ENCODE data around the gene UQCC2. TPM values are rescaled to one million over a fixed set of nuclear protein-coding genes. Genes with fewer than 3 reads are reported as not detected.

The UQCC2 gene
- total RNA-seq, 6 experiments from 2014 or later: 109 to 167 (median 140) TPM

DNA sequence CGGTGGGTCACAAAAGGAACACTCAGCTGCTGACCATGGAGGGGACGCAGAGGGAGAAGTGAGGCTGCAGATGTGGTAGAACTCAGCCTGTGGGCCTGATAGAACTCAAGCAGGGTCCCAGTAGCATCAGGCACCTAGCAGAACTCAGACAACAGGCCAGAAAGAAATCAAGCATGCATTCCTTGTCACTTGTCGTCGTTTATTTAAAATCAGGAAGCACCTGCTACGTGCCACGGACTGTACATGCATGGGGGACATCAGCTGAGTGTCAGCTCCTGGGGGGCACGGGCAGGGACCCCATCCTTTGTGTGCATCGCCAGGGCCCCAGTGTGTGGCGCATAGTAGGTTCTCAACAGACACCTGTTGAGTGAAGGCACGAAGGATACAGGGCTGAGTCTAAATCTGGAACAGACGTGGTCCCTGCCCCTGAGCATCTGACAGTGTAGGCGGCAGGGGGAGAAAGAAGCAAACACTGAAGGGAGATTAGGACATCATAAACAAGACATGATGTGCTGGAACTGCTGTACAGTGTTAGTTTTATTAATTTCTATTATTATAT, 32.5 kb downstream of the UQCC2 start:
- TF ChIP-seq, protein P1, sequence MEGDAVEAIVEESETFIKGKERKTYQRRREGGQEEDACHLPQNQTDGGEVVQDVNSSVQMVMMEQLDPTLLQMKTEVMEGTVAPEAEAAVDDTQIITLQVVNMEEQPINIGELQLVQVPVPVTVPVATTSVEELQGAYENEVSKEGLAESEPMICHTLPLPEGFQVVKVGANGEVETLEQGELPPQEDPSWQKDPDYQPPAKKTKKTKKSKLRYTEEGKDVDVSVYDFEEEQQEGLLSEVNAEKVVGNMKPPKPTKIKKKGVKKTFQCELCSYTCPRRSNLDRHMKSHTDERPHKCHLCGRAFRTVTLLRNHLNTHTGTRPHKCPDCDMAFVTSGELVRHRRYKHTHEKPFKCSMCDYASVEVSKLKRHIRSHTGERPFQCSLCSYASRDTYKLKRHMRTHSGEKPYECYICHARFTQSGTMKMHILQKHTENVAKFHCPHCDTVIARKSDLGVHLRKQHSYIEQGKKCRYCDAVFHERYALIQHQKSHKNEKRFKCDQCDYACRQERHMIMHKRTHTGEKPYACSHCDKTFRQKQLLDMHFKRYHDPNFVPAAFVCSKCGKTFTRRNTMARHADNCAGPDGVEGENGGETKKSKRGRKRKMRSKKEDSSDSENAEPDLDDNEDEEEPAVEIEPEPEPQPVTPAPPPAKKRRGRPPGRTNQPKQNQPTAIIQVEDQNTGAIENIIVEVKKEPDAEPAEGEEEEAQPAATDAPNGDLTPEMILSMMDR (IDR thresholded peaks at IDR 0.05): no peak
- peaks cover 41% of the 10 kb centered on the region for H3K4me1 Mint-ChIP-seq (ENCODE audit: low read depth)
- no peak overlapping the region for H3K27ac Mint-ChIP-seq
- H3K27me3 Mint-ChIP-seq (ENCODE audit: insufficient read depth): peaks cover 2% of the 10 kb centered on the region
- H3K4me3 Mint-ChIP-seq: no peak overlapping the region
- no peak for DNase-seq
- H3K36me3 Mint-ChIP-seq (ENCODE audit: low read depth): peaks cover 16% of the 10 kb centered on the region
- H3K9me3 Mint-ChIP-seq: no peaks in the 10 kb centered on the region

DNA sequence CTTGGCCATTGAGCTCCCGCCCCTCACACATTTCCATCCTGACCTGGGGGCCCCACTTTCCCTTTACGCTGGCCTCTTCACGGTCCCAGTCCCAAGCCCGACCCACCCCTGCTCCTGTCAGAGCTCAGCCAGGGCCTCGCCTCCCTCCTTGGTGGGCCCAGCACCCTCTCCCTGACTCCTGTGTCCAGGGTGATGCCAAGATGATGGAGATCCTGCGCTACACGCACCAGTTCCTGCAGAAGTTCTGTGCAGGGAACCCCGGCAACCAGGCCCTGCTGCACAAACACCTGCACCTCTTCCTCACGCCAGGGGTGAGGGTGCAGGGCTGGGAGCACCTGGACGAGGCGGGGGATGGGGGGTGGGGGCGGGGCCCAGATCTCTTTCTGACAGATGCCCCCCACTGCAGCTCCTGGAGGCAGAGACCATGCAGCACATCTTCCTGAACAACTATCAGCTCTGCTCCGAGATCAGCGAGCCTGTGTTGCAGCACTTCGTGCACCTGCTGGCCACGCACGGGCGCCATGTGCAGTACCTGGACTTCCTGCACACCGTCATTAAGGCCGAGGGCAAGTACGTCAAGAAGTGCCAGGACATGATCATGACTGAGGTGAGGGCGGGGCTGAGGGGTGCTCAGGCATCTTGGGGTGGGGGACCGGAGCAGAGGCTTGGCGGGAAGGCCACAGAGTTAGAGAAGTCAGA, 33.1 kb downstream of the UQCC2 start:
- Mint-ChIP-seq H3K27me3 (ENCODE audit: insufficient read depth) (peaks cover 2% of the 10 kb centered on the region), H3K4me1 (ENCODE audit: low read depth) (peaks cover 45% of the 10 kb centered on the region), H3K36me3 (ENCODE audit: low read depth) (peaks cover 16% of the 10 kb centered on the region), H3K9me3 (no peaks in the 10 kb centered on the region), H3K27ac (peak overlapping the region; percentile 74; the same call in 1 of the 2 replicates), H3K4me3 (no peak overlapping the region)
- DNase-seq: no peak
- TF ChIP-seq, protein P1 (IDR thresholded peaks at IDR 0.05): no peak

GRCh38 chr6:33677689-33678088, 33.8 kb downstream of the UQCC2 start:
- Mint-ChIP-seq H3K27ac (peak overlapping the region; percentile 74), H3K4me1 (ENCODE audit: low read depth) (peaks cover 52% of the 10 kb centered on the region), H3K9me3 (no peaks in the 10 kb centered on the region), H3K4me3 (no peak overlapping the region), H3K27me3 (ENCODE audit: insufficient read depth) (peaks cover 2% of the 10 kb centered on the region), H3K36me3 (ENCODE audit: low read depth) (peaks cover 16% of the 10 kb centered on the region)
- TF ChIP-seq, protein P1 (IDR thresholded peaks at IDR 0.05): no peak
- no peak for DNase-seq

GRCh38 chr6:33677143-33677660, 34.3 kb downstream of the UQCC2 start:
- peaks cover 2% of the 10 kb centered on the region for H3K27me3 Mint-ChIP-seq (ENCODE audit: insufficient read depth)
- peaks cover 16% of the 10 kb centered on the region for H3K36me3 Mint-ChIP-seq (ENCODE audit: low read depth)
- peak overlapping the region; percentile 74 for H3K27ac Mint-ChIP-seq
- DNase-seq: peak; percentile 36
- TF ChIP-seq, protein P1 (IDR thresholded peaks at IDR 0.05): no peak
- peaks cover 55% of the 10 kb centered on the region for H3K4me1 Mint-ChIP-seq (ENCODE audit: low read depth)
- H3K9me3 Mint-ChIP-seq: no peaks in the 10 kb centered on the region
- H3K4me3 Mint-ChIP-seq: no peak overlapping the region

DNA sequence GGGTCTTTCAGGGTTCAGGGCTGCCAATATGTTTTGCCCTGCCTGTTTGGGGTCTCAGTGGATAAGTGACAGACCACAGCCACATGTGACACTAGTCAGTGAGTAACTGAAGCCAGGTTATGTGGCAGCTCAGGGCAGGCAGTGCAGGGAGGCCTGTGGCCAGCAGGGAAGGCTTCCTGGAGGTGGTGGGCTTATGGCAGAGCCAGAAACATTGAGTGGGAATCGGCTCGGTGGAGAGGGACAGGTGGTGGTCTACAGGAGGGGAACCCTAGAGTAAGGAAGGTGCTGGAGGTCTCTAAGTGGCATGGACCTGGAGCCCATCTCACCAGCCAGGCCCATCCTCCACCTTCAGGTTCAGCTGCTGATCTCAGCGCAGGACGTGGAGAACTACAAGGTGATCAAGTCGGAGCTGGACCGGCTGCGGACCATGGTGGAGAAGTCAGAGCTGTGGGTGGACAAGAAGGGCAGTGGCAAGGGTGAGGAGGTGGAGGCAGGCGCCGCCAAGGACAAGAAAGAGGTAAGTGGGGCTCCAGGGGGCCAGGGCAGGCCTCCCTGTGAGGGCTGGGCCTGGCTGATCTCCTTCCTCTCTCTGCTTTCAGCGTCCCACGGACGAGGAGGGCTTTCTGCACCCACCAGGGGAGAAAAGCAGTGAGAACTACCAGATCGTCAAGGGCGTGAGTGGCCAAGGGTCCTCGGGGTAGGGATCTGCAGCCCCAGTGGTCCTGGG, 34.9 kb downstream of the UQCC2 start:
- Mint-ChIP-seq H3K4me3 (no peak overlapping the region; the same call in 1 of the 2 replicates), H3K27ac (peak overlapping the region; percentile 74), H3K4me1 (ENCODE audit: low read depth) (peaks cover 59% of the 10 kb centered on the region), H3K9me3 (no peaks in the 10 kb centered on the region), H3K27me3 (ENCODE audit: insufficient read depth) (peaks cover 2% of the 10 kb centered on the region), H3K36me3 (ENCODE audit: low read depth) (peaks cover 16% of the 10 kb centered on the region)
- TF ChIP-seq, protein P1 (IDR thresholded peaks at IDR 0.05): no peak
- no peak for DNase-seq
